Measurements from ENCODE around the gene CEP112.
"Not testable (repeated sequence)": the region's sequence is repeated elsewhere in the genome, so short reads cannot be mapped to it uniquely, and the experiment has no call there.

The CEP112 gene

GRCh38 chr17:65776890-65777289, 415.0 kb downstream of the CEP112 start:
- no peak for DNase-seq

GRCh38 chr17:65774787-65775186, 417.1 kb downstream of the CEP112 start:
- DNase-seq: no peak

GRCh38 chr17:65772989-65773388, 418.9 kb downstream of the CEP112 start:
- no peak for DNase-seq

- no peak for DNase-seq
Observed at GRCh38 chr17:65771704-65772103, 420.2 kb downstream of the CEP112 start.

- DNase-seq: no peak
Observed at GRCh38 chr17:65763786-65764185, 428.1 kb downstream of the CEP112 start.

- no peak for DNase-seq
Observed at GRCh38 chr17:65762973-65763372, 429.0 kb downstream of the CEP112 start.

- no peak for DNase-seq
Observed at GRCh38 chr17:65759532-65759931, 432.4 kb downstream of the CEP112 start.

GRCh38 chr17:65756760-65757159, 435.2 kb downstream of the CEP112 start:
- DNase-seq: no peak

GRCh38 chr17:65755799-65756198, 436.1 kb downstream of the CEP112 start:
- DNase-seq: no peak

GRCh38 chr17:65754630-65755029, 437.3 kb downstream of the CEP112 start:
- no peak for DNase-seq

GRCh38 chr17:65754081-65754480, 437.9 kb downstream of the CEP112 start:
- no peak for DNase-seq

GRCh38 chr17:65753348-65753747, 438.6 kb downstream of the CEP112 start:
- DNase-seq: no peak

GRCh38 chr17:65751263-65751662, 440.7 kb downstream of the CEP112 start:
- DNase-seq: no peak

- DNase-seq: no peak
Observed at GRCh38 chr17:65750631-65751115, 441.3 kb downstream of the CEP112 start.

- DNase-seq: no peak
Observed at GRCh38 chr17:65750166-65750565, 441.8 kb downstream of the CEP112 start.

GRCh38 chr17:65749479-65749878, 442.5 kb downstream of the CEP112 start:
- DNase-seq: no peak

- DNase-seq: no peak
Observed at GRCh38 chr17:65745241-65745640, 446.7 kb downstream of the CEP112 start.

GRCh38 chr17:65743308-65743655, 448.7 kb downstream of the CEP112 start:
- DNase-seq: no peak

GRCh38 chr17:65742403-65743307, 449.3 kb downstream of the CEP112 start:
- no peak for DNase-seq

- no peak for DNase-seq
Observed at GRCh38 chr17:65741710-65742109, 450.2 kb downstream of the CEP112 start.

- DNase-seq: no peak
Observed at GRCh38 chr17:65739034-65739433, 452.9 kb downstream of the CEP112 start.

GRCh38 chr17:65737451-65737850, 454.5 kb downstream of the CEP112 start:
- no peak for DNase-seq

GRCh38 chr17:65733314-65733713, 458.6 kb downstream of the CEP112 start:
- no peak for DNase-seq

GRCh38 chr17:65732667-65733066, 459.3 kb downstream of the CEP112 start:
- DNase-seq: not testable (repeated sequence)
